HFF-Myc (cell line): ENCODE data around the gene TSC22D3.

Source experiments
- DNase-seq: peaks from one replicate; pipeline ENCODE4 v3.0.0-alpha.2; 2011; ENCODE audit warnings: low read depth; ENCODE audit errors: extremely low read depth
- H3K4me3 ChIP-seq: replicated peaks from 2 replicates; pipeline ENCODE4 v1.5.1; 2011; ENCODE audit warnings: low read depth, mild to moderate bottlenecking, control low read depth, low read length
- CTCF ChIP-seq: IDR thresholded peaks from 2 replicates; pipeline ENCODE4 v1.5.1; 2012; ENCODE audit warnings: mild to moderate bottlenecking, low read depth, low read length, control low read depth; ENCODE audit errors: missing control alignments

TSC22D3 gene

GRCh38 chrX:107742700-107743191, 32.8 kb downstream of the TSC22D3 start:
- DNase-seq, result no peak
- no peak for TF ChIP-seq CTCF
- H3K4me3 ChIP-seq, result no peak overlapping the region

- DNase-seq, result no peak
- no peak overlapping the region for H3K4me3 ChIP-seq
- no peak for TF ChIP-seq CTCF
These were observed 34.2 kb downstream of the TSC22D3 start for GRCh38 chrX:107741404-107741790.

DNA sequence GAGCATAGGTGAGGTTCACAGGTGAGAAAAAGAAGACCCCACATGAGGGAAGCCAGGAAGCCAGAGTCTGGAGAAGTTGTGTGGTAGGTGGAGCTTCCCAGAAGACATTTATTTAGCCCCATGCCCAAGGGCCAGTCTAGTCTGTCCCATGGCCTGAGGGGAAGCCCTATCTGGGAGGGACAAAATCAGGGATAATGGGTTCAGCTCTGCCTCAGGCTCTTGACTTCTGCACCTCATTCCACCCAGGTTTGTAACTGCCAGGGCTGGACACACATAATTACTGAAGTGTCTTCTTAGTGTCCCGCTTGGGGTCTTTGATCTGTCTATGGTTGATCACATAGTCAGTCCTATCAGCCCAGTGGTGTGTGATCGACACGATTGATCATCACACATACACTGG, 36.0 kb downstream of the TSC22D3 start:
- no peak overlapping the region for H3K4me3 ChIP-seq
- DNase-seq, result no peak
- TF ChIP-seq CTCF, result no peak

GRCh38 chrX:107738768-107739167, 36.8 kb downstream of the TSC22D3 start:
- no peak overlapping the region for H3K4me3 ChIP-seq
- DNase-seq, result no peak
- TF ChIP-seq CTCF, result no peak

- no peak overlapping the region for H3K4me3 ChIP-seq
- no peak for TF ChIP-seq CTCF
- DNase-seq, result no peak
These were observed 37.3 kb downstream of the TSC22D3 start for GRCh38 chrX:107738272-107738671.

DNA sequence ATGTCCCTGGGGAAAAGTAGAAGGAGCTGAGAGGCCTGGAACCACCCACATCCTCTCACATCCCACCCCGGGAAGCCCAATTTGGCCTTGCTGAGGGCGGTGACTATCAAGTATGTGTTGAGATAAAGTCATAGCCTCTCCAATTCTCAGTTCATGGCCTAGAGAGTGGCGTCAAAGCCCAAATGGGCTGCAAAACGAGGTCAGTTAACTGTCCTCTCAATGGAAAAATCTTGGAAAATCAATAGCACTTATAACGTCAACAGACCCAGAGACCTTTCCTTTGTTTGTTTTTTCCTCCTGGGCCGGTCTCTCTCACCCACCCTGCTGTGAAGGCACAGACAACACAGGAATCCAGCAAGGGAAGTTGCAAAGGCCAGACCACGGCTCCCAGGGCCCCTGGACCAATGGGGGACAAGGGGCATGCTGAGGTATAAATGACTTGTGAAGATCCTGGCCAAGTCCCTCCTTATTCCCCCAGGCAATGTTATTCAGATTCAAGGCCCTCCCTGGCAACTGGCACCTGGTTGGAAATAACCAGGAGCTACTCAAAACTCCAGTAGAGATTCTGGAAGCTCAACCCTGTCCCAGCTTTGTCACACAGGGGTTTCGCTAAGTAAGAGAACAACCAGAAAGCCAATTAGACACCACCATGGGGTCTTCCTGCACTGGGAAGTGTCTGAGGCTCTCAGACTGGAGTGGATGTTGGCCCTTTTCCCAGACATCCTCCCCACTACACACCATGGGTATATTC, 38.6 kb downstream of the TSC22D3 start:
- no peak overlapping the region for H3K4me3 ChIP-seq
- DNase-seq, result no peak
- no peak for TF ChIP-seq CTCF

DNA sequence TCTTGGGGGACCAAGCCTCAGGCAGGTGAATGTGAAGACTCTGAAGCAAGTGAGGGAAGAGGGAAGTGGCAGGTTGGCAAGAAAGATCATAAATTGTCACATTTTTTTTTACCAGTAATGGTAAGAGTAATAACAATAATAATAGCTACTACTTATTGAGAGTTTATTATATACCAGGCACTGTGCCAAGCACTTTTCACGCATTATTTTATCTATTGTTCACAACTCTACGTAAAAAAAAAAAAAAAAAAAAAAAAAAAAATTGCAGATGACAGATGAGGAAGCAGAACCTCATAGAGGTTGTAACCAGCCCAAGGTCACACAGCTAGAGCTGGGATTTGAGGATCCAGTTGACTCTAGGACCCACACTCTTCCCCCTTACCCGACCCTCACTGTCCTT, 40.9 kb downstream of the TSC22D3 start:
- no peak for DNase-seq
- no peak overlapping the region for H3K4me3 ChIP-seq
- TF ChIP-seq CTCF, result no peak
